ENCODE measurements around the gene SCD5. TPM values are rescaled to one million over a fixed set of nuclear protein-coding genes. Genes with fewer than 3 reads are reported as not detected.

The SCD5 gene
- total and polyA plus RNA-seq, 2 experiments from 2014 or later = 0.79 to 1.6 TPM

GRCh38 chr4:82814034-82814433 lies 15.4 kb upstream of the SCD5 start (continued):
- TF ChIP-seq ZNF114 (CRISPR knock-in tag; IDR thresholded peaks at IDR 0.05) (no peak), EZH2phosphoT487 (IDR thresholded peaks at IDR 0.05; ENCODE audit: unreplicated experiment) (no peak), STAT1 (IDR thresholded peaks at IDR 0.05; ENCODE audit: unreplicated experiment) (no peak), NANOG (IDR thresholded peaks at IDR 0.05; ENCODE audit: borderline replicate concordance) (no peak), ZNF462 (CRISPR knock-in tag; IDR thresholded peaks at IDR 0.05) (no peak)

GRCh38 chr4:82811838-82812341 lies 13.3 kb upstream of the SCD5 start:
- no peak overlapping the region for H2AFZ ChIP-seq
- Mint-ChIP-seq H3K27me3 (ENCODE audit: insufficient read depth, low read depth, poor library complexity) (peaks cover 59% of the 10 kb centered on the region), H3K4me1 (peaks cover 8% of the 10 kb centered on the region), H3K27ac (no peak overlapping the region), H3K4me3 (peak overlapping the region; percentile 41; the same call in 2 of the 3 replicates), H3K36me3 (ENCODE audit: low read depth) (peaks cover 1% of the 10 kb centered on the region; the same call in 2 of the 3 replicates), H3K9me3 (no peaks in the 10 kb centered on the region)
- no peak for TF ChIP-seq ZNF114 (CRISPR knock-in tag; IDR thresholded peaks at IDR 0.05)
- TF ChIP-seq REST (IDR thresholded peaks at IDR 0.05; ENCODE audit: unreplicated experiment) = no peak
- no peak for TF ChIP-seq EZH2phosphoT487 (IDR thresholded peaks at IDR 0.05; ENCODE audit: unreplicated experiment)
- TF ChIP-seq NANOG (IDR thresholded peaks at IDR 0.05; ENCODE audit: borderline replicate concordance) = 0 out of 2 replicates have a peak, but pooled peaks have one; percentile 8
- TF ChIP-seq ZNF331 (CRISPR knock-in tag; IDR thresholded peaks at IDR 0.05; ENCODE audit: low read depth) = no peak
- DNase-seq (ENCODE audit: low spot score) (peak; percentile 73), ATAC-seq (peak; percentile 81)
- H4K20me1 ChIP-seq (replicated peaks; ENCODE audit: insufficient read depth) = peaks cover 14% of the 10 kb centered on the region; the same call in 1 of the 2 replicates
- no peaks in the 10 kb centered on the region for H3K9me2 ChIP-seq (ENCODE audit: insufficient read depth)
- H3K4me3 ChIP-seq = no peak overlapping the region
- no peaks in the 10 kb centered on the region; the same call in 1 of the 2 replicates for H3F3A ChIP-seq (replicated peaks; ENCODE audit: low read depth)
- no peaks in the 10 kb centered on the region for H3K36me3 ChIP-seq (ENCODE audit: insufficient read depth)
- H3K27ac ChIP-seq (ENCODE audit: low read depth) = no peak overlapping the region
- H3K27me3 ChIP-seq (ENCODE audit: insufficient read depth) = peaks cover 80% of the 10 kb centered on the region
- H3K4me1 ChIP-seq (ENCODE audit: insufficient read depth) = no peaks in the 10 kb centered on the region
- H3K4me2 ChIP-seq = peak overlapping the region; percentile 17; the same call in 1 of the 2 replicates
- H3K79me2 ChIP-seq (replicated peaks; ENCODE audit: insufficient read depth) = no peaks in the 10 kb centered on the region

Data from GM23338 (cell line).